GM18526 (cell line): ENCODE data around the gene NCCRP1.
"Not testable (repeated sequence)": the region's sequence is repeated elsewhere in the genome, so short reads cannot be mapped to it uniquely, and the experiment has no call there.

Source experiments
- POLR2A ChIP-seq: IDR thresholded peaks from 3 replicates; pipeline ENCODE4 v1.6.1; 2011; ENCODE audit not compliant: insufficient read length; ENCODE audit errors: extremely low read depth

NCCRP1 gene

DNA sequence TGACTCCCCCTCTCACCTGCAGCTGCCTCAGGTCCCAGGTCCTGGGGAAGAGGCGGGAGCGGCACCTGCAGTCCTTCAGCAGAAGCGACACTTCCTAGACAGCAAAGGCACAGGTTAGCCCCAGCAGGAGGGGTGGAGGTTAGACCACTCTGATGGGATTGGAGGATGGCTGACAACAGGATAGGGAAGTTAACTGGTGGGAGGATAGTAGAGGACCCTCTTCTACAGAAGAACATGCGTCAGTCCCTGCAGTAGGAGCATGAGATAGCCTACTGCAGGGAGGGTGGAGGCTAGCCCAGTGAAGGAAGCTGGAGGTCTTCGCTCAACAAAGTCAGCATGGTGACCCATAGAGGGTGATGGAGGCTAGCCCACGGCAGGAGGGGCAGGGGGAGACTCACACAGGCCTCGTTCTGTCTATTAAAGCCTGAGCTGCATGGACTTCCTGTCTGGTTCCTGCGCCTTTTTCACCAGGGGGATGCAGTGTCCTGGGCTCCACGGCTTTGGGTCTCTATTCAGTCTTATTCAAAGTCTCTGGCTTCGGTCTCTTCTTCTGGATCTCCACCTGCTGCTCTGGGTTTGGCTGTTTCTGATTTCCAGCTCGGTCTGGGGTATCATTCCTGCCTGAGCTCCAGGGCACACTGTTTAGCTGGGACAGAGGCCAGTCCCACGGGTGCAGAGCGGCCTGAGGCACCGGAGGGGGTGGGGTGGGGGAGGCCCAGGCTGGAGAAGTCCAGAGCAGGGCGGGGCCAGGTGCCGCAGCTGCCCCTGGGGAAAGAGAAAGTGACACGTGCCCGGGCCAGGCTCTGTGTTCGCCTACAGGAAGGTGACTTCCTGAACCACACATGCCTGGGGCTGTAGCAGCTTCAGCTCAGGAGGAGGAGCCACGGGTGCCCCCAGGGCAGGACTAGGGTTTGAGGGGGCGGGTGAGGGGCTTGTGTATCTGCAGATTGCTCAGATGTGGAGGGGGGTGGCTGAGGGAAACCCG is 40.7 kb downstream of the NCCRP1 start:
- TF ChIP-seq POLR2A = no peak

DNA sequence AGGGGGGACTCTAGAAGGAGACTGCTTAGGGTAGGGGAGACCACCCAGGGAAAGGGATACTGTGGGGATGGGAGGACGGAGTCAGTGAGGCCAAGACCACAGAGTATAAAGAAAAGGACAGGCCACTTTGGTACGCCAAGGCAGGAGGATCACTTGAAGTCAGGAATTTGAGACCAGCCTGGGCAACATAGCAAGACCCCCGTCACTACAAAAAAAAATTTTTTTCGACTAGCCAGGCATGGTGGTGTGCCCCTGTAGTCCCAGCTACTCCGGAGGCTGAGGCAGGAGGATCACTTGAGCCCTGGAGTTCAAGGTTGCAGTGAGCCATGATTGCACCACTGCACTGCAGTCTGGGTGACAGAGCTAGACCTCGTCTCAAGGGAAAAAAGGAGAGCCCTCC is 41.4 kb downstream of the NCCRP1 start:
- TF ChIP-seq POLR2A = no peak

DNA sequence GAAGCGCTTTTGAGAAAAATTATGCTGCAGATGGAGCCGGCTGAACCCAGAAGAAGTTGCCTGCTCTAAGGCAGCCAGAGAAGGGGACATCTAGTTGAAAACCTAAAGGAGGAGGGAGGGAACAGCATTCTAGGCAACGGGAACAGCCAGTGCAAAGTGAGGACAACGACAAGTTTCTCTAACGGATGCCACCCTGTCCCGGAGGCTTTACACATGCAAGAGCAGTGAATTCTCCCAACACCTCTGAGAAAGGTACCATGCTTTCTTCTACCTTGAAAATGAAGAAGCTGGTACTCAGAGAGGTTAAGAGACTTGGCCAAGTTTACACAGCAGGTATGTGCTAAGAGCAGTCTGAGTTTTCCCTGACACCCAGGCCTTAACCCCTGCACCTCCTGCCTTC is 42.2 kb downstream of the NCCRP1 start:
- TF ChIP-seq POLR2A = no peak

DNA sequence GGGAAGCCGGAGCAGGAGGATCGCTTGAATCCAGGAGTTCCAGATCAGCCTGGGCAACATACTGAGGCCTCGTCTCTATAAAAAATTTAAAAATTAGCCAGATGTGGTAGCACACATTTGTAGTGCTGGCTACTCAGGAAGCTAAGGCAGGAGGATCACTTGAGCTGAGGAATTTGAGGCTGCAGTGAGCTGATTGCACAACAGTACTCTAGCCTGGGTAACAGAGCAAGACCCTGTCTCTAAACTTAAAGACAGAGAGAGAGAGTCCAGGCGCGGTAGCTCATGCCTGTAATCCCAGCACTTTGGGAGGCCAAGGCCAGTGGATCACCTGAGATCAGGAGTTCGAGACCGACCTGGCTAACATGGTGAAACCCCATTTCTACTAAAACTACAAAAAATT is 43.7 kb downstream of the NCCRP1 start:
- no peak for TF ChIP-seq POLR2A

DNA sequence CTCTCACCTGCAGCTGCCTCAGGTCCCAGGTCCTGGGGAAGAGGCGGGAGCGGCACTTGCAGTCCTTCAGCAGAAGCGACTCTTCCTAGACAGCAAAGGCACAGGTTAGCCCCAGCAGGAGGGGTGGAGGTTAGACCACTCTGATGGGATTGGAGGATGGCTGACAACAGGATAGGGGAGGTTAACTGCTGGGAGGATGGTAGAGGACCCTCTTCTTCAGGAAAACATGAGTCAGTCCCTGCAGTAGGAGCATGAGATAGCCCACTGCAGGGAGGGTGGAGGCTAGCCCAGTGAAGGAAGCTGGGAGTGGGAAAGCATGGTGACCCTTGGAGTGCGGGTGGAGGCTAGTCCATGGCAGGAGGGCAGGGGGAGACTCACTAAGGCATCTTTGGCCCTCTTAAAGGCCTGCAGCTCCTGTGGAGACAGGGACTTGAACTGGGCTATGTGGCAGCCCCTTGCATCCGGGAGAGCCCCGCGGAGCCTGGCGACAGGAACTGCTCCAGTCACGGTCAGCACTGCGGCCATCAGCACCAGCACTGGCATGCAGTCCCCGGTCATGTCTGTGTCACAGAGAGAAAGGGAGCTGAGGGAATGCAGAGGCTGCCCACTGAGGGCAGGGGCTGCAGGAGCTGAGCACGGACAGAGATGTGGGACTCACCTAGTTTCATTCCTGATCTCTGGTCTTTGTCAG is 47.8 kb downstream of the NCCRP1 start, which contains the start of gene IFNL3:
IFNL3 (minus strand) TSS at position 597 of the 691 bp plus-strand sequence; CDS start at position 558, 39 bp downstream.
- TF ChIP-seq POLR2A = not testable (repeated sequence)

DNA sequence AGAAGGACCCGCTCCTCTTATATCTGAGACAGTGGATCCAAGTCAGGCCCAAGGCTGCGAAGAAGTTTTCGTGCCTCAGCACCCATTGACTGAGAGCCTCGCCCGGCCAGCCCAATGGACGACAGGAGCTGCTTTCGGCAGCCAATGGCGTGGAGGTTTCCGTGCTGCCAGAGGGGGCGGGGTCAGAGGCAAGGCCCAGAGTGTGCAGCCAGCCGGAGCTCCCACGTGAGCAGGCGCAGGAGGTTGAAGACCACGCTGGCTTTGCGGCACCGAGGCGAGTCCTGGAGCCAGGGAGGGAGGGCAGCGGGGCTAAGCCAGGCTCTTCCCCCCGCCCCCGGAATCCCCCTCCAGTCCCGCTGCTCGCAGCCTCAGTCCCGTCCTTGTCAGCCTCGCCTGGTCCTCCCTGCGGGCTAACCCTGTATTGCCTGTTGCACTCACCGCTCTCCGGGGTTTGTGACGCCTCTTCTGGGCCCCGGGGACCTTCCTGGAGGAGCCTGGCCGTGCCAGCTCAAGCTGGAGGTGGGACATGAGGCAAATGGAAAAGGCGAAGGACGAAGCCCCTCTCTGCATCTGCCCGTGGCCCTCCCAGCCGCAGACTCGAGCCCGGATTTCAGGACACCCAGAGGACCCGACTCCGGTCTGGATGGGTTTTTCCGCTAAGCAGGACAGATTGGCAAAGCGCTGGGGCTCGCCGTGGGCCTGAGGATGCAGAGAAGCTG is 50.3 kb downstream of the NCCRP1 start:
- no peak for TF ChIP-seq POLR2A

DNA sequence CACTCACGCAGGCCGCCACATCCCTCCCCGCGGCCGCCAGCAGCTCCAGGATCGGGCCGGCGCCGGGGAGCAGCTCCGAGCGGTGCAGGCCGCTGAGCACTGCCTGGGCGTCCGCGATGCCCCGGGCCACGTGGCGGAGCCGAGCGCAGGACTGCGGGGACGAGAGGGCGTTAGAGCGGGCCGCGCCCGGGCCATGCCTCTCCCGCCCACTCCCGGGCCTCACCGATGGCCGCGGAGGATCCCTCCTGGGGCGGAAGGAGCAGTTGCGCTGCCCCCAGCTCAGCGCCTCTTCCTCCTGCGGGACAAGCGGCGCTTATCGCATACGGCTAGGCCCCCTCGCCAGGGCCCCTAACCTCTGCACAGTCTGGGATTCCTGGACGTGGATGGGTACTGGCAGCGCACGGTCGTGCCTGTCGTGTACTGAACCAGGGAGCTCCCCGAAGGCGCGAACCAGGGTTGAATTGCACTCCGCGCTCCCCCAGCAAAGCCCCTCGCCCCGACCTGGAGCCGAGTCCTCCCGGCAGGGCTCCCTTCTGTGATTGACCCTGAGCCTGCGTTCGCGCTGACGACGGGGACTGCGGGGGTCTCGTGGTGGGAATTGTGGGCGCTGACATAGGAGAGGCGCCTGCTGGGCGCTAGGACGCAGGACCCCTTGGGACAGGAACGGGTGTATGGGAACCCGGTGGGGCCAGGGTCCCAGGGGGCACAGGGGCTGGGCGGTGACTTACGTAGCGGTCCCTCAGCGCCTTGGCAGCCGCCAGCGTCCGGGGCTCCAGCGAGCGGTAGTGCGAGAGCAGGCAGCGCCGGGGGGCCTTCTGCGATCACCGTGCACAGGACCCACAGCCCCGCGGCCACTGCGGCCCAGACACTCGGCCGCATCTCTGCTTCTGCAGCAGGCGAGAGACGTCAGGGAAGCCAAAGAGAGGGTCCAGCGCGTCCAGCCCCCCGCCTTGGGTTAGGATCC is 51.2 kb downstream of the NCCRP1 start:
- TF ChIP-seq POLR2A = no peak

DNA sequence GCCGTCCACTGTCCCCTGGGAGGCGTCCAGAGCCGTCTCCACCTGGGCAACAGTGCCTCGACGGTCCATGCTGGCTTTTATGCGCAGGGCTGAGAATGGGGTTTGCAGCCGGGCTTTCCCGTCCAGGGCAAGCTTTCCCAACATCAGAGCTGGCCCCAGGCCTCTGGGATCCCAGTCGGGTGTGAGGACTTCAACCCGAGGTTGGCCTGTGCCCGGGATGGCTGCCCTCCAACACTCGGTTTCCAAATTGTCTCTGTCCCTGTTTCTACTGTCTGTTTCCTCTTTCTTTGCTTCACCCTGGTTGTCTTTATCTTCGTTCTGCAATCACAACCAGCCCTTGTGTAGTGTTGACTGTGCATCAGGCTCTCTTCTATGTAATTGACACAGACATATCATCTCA is 52.0 kb downstream of the NCCRP1 start, which contains the start of gene IFNL4:
IFNL4 (minus strand) TSS at position 51 of the 400 bp plus-strand sequence.
- TF ChIP-seq POLR2A = no peak

DNA sequence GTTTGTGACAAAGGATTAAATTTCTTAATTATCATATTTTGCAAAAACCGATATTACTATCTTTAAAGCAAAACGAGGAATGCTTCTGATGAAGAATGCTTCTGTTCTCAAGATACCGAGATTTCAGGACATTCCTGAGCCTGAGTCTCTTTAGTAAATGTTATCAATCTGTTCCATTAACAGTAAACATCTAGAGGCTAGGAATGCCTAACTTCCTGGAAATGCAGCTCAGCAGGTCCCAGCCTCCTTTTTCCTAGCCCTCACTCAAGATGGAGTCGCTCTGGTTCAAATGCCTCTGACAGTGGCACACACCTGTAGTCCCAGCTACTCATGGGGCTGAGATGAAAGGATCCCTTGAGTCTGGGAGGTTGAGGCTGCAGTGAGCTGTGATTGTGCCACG is 54.3 kb downstream of the NCCRP1 start:
- TF ChIP-seq POLR2A = no peak
